ENCODE results near the gene PAXIP1.

The PAXIP1 gene

DNA sequence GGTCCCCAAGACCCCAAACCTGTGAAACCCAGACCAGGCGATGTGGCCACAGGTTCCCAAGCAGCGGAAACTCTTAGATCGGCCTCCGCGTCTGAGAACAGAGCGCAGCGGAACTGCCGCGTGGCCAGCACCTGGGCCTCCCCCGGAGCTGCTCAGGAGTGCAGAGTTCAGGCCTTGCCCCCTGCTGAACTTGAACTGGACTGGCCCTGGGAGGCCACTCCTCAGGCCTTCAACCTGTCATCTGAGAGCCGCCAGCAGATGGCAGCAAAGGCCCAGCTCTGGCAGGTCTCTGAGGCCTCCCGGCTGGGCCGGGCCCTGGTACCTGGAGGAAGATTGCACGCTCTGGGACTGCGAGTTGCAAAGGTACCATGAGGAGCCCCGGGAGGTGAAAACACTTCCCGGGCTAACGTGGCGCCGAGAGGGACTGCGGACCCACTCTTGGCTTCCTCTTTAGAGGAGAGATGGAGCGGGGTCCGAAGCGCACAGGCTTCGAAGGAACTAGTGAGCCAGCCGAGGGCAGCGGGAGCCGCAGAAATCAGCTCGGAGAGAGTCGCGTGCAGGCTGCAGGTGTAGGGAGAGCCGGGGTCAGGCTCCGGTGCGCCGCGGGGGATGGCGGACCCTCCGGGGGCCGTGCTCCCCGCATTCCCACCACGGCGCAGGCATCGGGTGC lies 89.2 kb downstream of the PAXIP1 start:
- TF ChIP-seq ZNF384 (IDR thresholded peaks at IDR 0.05) (no peak), PKNOX1 (IDR thresholded peaks at IDR 0.05) (no peak), HDGF (IDR thresholded peaks at IDR 0.05; ENCODE audit: borderline replicate concordance) (no peak), LEF1 (IDR thresholded peaks at IDR 0.05; ENCODE audit: borderline replicate concordance) (no peak)
- CTCF ChIA-PET: interaction anchor here (0.9 to 3.0 kb wide), 4 partner anchors 14 to 431 kb away, joined by 3 to 15 read pairs (median 3); no protein-coding TSS in a partner anchor

DNA sequence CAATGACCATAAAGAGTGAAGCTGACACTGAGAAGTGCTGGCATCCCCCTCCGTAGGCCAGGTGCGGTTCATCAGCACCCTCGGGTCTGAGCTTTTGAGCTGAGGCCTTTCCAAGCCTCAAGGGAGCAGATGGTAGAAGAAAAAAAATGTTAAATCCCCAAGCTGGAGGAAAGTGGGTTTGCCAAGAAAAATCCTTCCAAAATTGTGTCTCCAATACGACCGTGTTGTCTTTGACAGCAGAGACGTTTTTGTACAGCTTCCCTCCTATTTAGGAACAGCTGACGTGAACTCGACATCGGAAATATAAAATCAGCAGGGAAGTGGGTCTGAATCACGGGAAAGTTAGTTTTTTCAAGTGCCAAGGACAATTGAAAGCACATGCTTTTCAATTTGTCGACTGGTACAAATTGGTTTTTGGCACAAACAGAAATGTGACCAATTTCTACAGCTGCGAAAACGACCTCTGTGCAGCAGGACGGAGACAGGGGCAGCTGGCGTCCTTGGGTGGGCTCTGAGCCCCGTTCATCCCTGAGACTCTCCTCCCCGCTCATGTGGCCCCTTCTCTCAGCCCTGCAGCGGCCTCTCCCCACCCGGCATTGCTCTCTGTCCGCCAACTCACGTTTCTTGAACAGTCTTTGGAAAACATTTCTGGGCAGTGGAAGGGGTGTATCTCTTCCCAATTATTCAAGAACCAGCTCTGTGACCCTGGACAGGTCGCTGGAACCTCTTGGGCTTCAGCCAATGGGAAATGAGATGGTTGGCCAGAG lies 89.9 kb downstream of the PAXIP1 start:
- ChIA-PET CTCF (interaction anchor here (0.8 to 3.0 kb wide), 2 partner anchors 14 to 582 kb away, joined by 3 to 15 read pairs; no protein-coding TSS in a partner anchor), POLR2A (no interaction called here)
- TF ChIP-seq ARNT (IDR thresholded peaks at IDR 0.05): no peak
- no peak for TF ChIP-seq SUZ12 (IDR thresholded peaks at IDR 0.05)
- no peak for TF ChIP-seq ZNF384 (IDR thresholded peaks at IDR 0.05)
- TF ChIP-seq FOXA1 (IDR thresholded peaks at IDR 0.05): no peak
- TF ChIP-seq NFRKB (IDR thresholded peaks at IDR 0.05): no peak
- no peak for TF ChIP-seq SP1 (IDR thresholded peaks at IDR 0.05)
- no peak for TF ChIP-seq BHLHE40 (IDR thresholded peaks at IDR 0.05; ENCODE audit: borderline replicate concordance)
- no peak for DNase-seq (ENCODE audit: extremely low spot score)

More for the DNA sequence above, 89.2 kb downstream of the PAXIP1 start:
- DNase-seq (ENCODE audit: extremely low spot score): peak; percentile 93
- POLR2A ChIA-PET: no interaction called here

- DNase-seq (ENCODE audit: extremely low spot score): no peak
- TF ChIP-seq L3MBTL2 (conservative IDR thresholded peaks at IDR 0.05) (no peak), ELF4 (IDR thresholded peaks at IDR 0.05) (no peak), SP1 (IDR thresholded peaks at IDR 0.05) (no peak), TARDBP (IDR thresholded peaks at IDR 0.05) (no peak), FOXA1 (IDR thresholded peaks at IDR 0.05) (no peak)
- ChIA-PET CTCF (no interaction called here), POLR2A (no interaction called here)
Observed at GRCh38 chr7:154911862-154912455, 91.0 kb downstream of the PAXIP1 start.

DNA sequence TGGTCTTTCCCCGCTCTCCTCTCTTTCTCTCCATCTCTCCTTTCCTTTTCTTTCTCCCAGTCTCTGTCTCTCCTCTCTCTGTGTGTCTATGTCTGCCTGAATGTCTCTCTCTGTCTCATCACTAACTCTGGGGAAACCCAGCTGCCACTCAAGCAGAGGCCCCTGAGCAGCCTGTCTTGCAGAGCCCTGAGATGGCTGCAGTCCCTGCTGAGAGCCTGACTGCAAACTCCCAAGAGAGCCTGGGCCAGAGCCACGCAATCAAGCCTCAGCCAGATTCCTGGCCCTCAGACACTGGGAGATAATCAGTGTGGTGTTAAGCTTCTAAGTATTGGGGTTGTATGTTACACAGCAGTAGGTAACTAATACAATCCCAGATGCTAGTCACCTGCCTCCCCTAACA lies 91.5 kb downstream of the PAXIP1 start:
- ChIA-PET POLR2A (no interaction called here), CTCF (no interaction called here)
- DNase-seq (ENCODE audit: extremely low spot score): no peak
- TF ChIP-seq CTBP1 (IDR thresholded peaks at IDR 0.05; ENCODE audit: borderline replicate concordance) (no peak), SUZ12 (IDR thresholded peaks at IDR 0.05) (no peak), LEF1 (IDR thresholded peaks at IDR 0.05; ENCODE audit: borderline replicate concordance) (no peak), BHLHE40 (IDR thresholded peaks at IDR 0.05; ENCODE audit: borderline replicate concordance) (no peak)

GRCh38 chr7:154910977-154911376 lies 91.9 kb downstream of the PAXIP1 start:
- no peak for TF ChIP-seq TARDBP (IDR thresholded peaks at IDR 0.05)
- DNase-seq (ENCODE audit: extremely low spot score): no peak
- POLR2A ChIA-PET: no interaction called here
- CTCF ChIA-PET: no interaction called here

GRCh38 chr7:154910125-154910524 lies 92.8 kb downstream of the PAXIP1 start:
- no peak for TF ChIP-seq CTBP1 (IDR thresholded peaks at IDR 0.05; ENCODE audit: borderline replicate concordance)
- TF ChIP-seq ELF4 (IDR thresholded peaks at IDR 0.05): no peak
- no peak for TF ChIP-seq ZNF384 (IDR thresholded peaks at IDR 0.05)
- no peak for TF ChIP-seq SUZ12 (IDR thresholded peaks at IDR 0.05)
- TF ChIP-seq NFRKB (IDR thresholded peaks at IDR 0.05): no peak
- no peak for TF ChIP-seq FOXM1 (IDR thresholded peaks at IDR 0.05; ENCODE audit: borderline replicate concordance)
- TF ChIP-seq TARDBP (IDR thresholded peaks at IDR 0.05): no peak
- TF ChIP-seq ARNT (IDR thresholded peaks at IDR 0.05): no peak
- TF ChIP-seq L3MBTL2 (conservative IDR thresholded peaks at IDR 0.05): no peak
- ChIA-PET POLR2A (no interaction called here), CTCF (no interaction called here)
- no peak for DNase-seq (ENCODE audit: extremely low spot score)

GRCh38 chr7:154909241-154910105 lies 93.5 kb downstream of the PAXIP1 start:
- ChIA-PET CTCF (no interaction called here), POLR2A (no interaction called here)
- no peak for DNase-seq (ENCODE audit: extremely low spot score)
- TF ChIP-seq FOXA1 (IDR thresholded peaks at IDR 0.05) (no peak), BHLHE40 (IDR thresholded peaks at IDR 0.05; ENCODE audit: borderline replicate concordance) (no peak), LEF1 (IDR thresholded peaks at IDR 0.05; ENCODE audit: borderline replicate concordance) (no peak), HDGF (IDR thresholded peaks at IDR 0.05; ENCODE audit: borderline replicate concordance) (no peak), TARDBP (IDR thresholded peaks at IDR 0.05) (no peak), L3MBTL2 (conservative IDR thresholded peaks at IDR 0.05) (no peak), SUZ12 (IDR thresholded peaks at IDR 0.05) (no peak), ZNF384 (IDR thresholded peaks at IDR 0.05) (no peak), SP1 (IDR thresholded peaks at IDR 0.05) (no peak), CTBP1 (IDR thresholded peaks at IDR 0.05; ENCODE audit: borderline replicate concordance) (no peak)
